Breast epithelium (tissue), 4 donors: ENCODE results near the gene MBD3L5. TPM values are rescaled to one million over a fixed set of nuclear protein-coding genes. Genes with fewer than 3 reads are reported as not detected.
"Not testable (repeated sequence)": the region's sequence is repeated elsewhere in the genome, so short reads cannot be mapped to it uniquely, and the experiment has no call there.

Source experiments
- DNase-seq, 2 donors: peaks; one replicate each; pipeline ENCODE4 v3.0.0-alpha.2; 2019; ENCODE audit warnings: low spot score in 2 of 2
- H3K27ac ChIP-seq, 2 donors: fragments of 200-600 bp; sonication (generic) in 1 of 2; one replicate each; pipeline ENCODE4 v1.5.1; 2016 to 2019; ENCODE audit warnings: mild to moderate bottlenecking in 1 of 2
- H3K27me3 ChIP-seq, 2 donors: fragments of 200-600 bp; sonication (generic) in 1 of 2; one replicate each; pipeline versions ENCODE4 v1.5.1 to v1.6.0; 2017 to 2019; ENCODE audit warnings: control low read depth in 1 of 2, mild to moderate bottlenecking in 1 of 2
- H3K36me3 ChIP-seq: fragments of 200-600 bp; one replicate; pipeline ENCODE4 v1.5.1; 2019
- H3K4me1 ChIP-seq, 2 donors: fragments of 200-600 bp; sonication (generic); one replicate each; pipeline ENCODE4 v1.5.1; 2016 to 2019; ENCODE audit warnings: control low read depth in 1 of 2
- H3K4me3 ChIP-seq, 3 donors: fragments of 200-600 bp; sonication (generic); 1 replicate in 2 of 3; 2 replicates in 1 of 3; pipeline ENCODE4 v1.5.1; 2016 to 2019; ENCODE audit warnings: mild to moderate bottlenecking in 3 of 3, moderate library complexity in 2 of 3
- H3K9me3 ChIP-seq, 2 donors: fragments of 200-600 bp; sonication (generic) in 1 of 2; one replicate each; pipeline ENCODE4 v1.5.1; 2016 to 2019; ENCODE audit warnings: control low read depth in 1 of 2
- CTCF ChIP-seq, 3 donors: fragments of 450-650 bp; IDR thresholded peaks; one replicate each; pipeline ENCODE4 v1.5.1; 2016 to 2017; ENCODE audit warnings: antibody characterized with exemption in 3 of 3, mild to moderate bottlenecking in 3 of 3, moderate library complexity in 3 of 3
- POLR2A ChIP-seq: fragments of 450-650 bp; IDR thresholded peaks from one replicate; pipeline ENCODE4 v1.6.1; 2016; ENCODE audit warnings: antibody characterized with exemption, mild to moderate bottlenecking, moderate library complexity
- POLR2AphosphoS5 ChIP-seq, 3 donors: sonication (generic); formaldehyde crosslinking; IDR thresholded peaks; one replicate each; pipeline ENCODE4 v1.6.1; 2017; ENCODE audit warnings: antibody characterized with exemption in 3 of 3
- intact Hi-C: fragments of 100-400 bp; cut with DNase I; formaldehyde crosslinking; loops from one replicate; pipeline ENCODE4 v1.15.1; 2023; ENCODE audit warnings: low total_unique reads
- total RNA-seq, 3 donors: library from RNA; depleted of rRNA; stranded (reverse); fragments of >200 nt; gene quantifications; one replicate each; pipeline ENCODE4 v1.1.0, GENCODE V29; 2016

Gene MBD3L5
- total RNA-seq: not detected

- H3K9me3 ChIP-seq, H3K4me3 ChIP-seq, H3K27ac ChIP-seq, H3K27me3 ChIP-seq, intact Hi-C loops, DNase-seq, H3K36me3 ChIP-seq, H3K4me1 ChIP-seq: not testable (repeated sequence)
Observed at GRCh38 chr19:7030278-7030677, at the start of gene MBD3L5. Gene MBD3L5 (plus strand): TSS chr19:7030578. CDS start chr19:7030612, 34 bp downstream.

GRCh38 chr19:6983448-6983847 is 46.9 kb upstream of the MBD3L5 start:
- H3K4me1 ChIP-seq: no peaks in the 10 kb centered on the region
- no peak overlapping the region for H3K27ac ChIP-seq
- intact Hi-C loops: no loop called here
- no peaks in the 10 kb centered on the region for H3K27me3 ChIP-seq
- H3K4me3 ChIP-seq: no peak overlapping the region
- H3K9me3 ChIP-seq: peaks cover 20 to 29% of the 10 kb centered on the region in 2 donors
- TF ChIP-seq CTCF (IDR thresholded peaks at IDR 0.05): no peak
- TF ChIP-seq POLR2A: no peak
- no peak for DNase-seq
- H3K36me3 ChIP-seq: no peaks in the 10 kb centered on the region

- peaks cover 20 to 22% of the 10 kb centered on the region in 2 donors for H3K9me3 ChIP-seq
- H3K4me1 ChIP-seq: no peaks in the 10 kb centered on the region
- TF ChIP-seq CTCF (IDR thresholded peaks at IDR 0.05): no peak
- TF ChIP-seq POLR2A: no peak
- TF ChIP-seq POLR2AphosphoS5 (IDR thresholded peaks at IDR 0.05): no peak
- H3K4me3 ChIP-seq: no peak overlapping the region
- H3K27me3 ChIP-seq: no peaks in the 10 kb centered on the region
- no peak for DNase-seq
- intact Hi-C loops: no loop called here
- no peak overlapping the region for H3K27ac ChIP-seq
- no peaks in the 10 kb centered on the region for H3K36me3 ChIP-seq
Observed at GRCh38 chr19:6987850-6988249, 42.5 kb upstream of the MBD3L5 start.

GRCh38 chr19:6988257-6988656 is 42.1 kb upstream of the MBD3L5 start:
- TF ChIP-seq POLR2AphosphoS5 (IDR thresholded peaks at IDR 0.05) (no peak), POLR2A (no peak), CTCF (IDR thresholded peaks at IDR 0.05) (no peak)
- Histone ChIP-seq H3K4me3 (no peak overlapping the region), H3K27me3 (no peaks in the 10 kb centered on the region), H3K36me3 (no peaks in the 10 kb centered on the region), H3K27ac (no peak overlapping the region), H3K4me1 (no peaks in the 10 kb centered on the region), H3K9me3 (peaks cover 18 to 20% of the 10 kb centered on the region in 2 donors)
- intact Hi-C loops: no loop called here
- DNase-seq: no peak

GRCh38 chr19:6995054-6995453 is 35.3 kb upstream of the MBD3L5 start:
- no peaks in the 10 kb centered on the region for H3K36me3 ChIP-seq
- H3K4me3 ChIP-seq: no peak overlapping the region
- TF ChIP-seq CTCF (IDR thresholded peaks at IDR 0.05) (no peak), POLR2A (no peak), POLR2AphosphoS5 (IDR thresholded peaks at IDR 0.05) (no peak)
- H3K27ac ChIP-seq: no peak overlapping the region
- no peak for DNase-seq
- no peaks in the 10 kb centered on the region for H3K4me1 ChIP-seq
- no peaks in the 10 kb centered on the region for H3K27me3 ChIP-seq
- H3K9me3 ChIP-seq: no peaks in the 10 kb centered on the region
- intact Hi-C loops: no loop called here

- no peak for DNase-seq
- TF ChIP-seq POLR2A (no peak), CTCF (IDR thresholded peaks at IDR 0.05) (no peak), POLR2AphosphoS5 (IDR thresholded peaks at IDR 0.05) (no peak)
- H3K4me3 ChIP-seq: no peak overlapping the region
- H3K27me3 ChIP-seq: peaks cover 0 to under 1% of the 10 kb centered on the region in 2 donors
- no peaks in the 10 kb centered on the region for H3K4me1 ChIP-seq
- intact Hi-C loops: no loop called here
- no peak overlapping the region for H3K27ac ChIP-seq
- H3K9me3 ChIP-seq: no peaks in the 10 kb centered on the region
- no peaks in the 10 kb centered on the region for H3K36me3 ChIP-seq
Observed at GRCh38 chr19:6996810-6997209, 33.6 kb upstream of the MBD3L5 start.
